ENCODE data around the gene MTCH1.

The MTCH1 gene, protein sequence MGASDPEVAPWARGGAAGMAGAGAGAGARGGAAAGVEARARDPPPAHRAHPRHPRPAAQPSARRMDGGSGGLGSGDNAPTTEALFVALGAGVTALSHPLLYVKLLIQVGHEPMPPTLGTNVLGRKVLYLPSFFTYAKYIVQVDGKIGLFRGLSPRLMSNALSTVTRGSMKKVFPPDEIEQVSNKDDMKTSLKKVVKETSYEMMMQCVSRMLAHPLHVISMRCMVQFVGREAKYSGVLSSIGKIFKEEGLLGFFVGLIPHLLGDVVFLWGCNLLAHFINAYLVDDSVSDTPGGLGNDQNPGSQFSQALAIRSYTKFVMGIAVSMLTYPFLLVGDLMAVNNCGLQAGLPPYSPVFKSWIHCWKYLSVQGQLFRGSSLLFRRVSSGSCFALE

DNA sequence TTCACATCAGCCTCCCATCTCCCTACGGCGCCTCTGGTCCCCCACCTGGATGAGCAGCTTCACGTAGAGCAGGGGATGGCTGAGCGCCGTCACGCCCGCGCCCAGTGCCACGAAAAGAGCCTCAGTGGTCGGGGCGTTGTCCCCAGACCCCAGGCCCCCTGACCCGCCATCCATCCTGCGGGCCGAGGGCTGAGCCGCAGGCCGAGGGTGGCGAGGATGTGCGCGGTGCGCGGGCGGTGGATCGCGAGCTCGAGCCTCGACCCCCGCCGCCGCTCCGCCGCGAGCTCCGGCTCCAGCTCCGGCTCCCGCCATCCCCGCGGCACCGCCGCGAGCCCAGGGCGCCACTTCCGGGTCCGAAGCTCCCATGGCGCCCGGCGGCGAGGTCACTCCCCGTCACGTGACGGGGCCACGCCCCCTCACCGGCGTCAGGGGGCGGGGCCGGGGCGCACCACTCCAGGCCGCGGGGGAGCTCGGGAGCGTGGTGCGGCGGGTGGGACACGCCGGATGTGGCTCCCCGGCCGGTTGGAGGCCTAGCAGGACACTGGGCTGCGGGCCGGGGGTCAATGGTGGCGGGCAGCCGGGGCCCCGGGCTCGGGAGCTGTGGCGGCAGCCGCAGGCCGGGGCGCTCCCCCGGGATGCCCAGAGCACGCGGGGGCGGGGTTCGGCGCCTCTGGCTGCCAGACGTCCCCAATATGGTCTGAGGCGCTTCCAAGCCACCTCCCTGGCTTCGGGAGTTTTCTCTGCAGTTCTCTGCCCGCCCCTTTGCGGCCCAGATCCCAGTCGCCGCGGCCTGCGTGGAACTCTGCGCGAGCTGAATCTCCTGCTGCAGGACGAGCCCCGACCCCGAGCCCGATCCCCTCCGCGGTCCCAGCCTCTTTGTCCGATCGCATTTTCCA, at the start of gene MTCH1:
Gene MTCH1, minus strand, starts transcription at position 389 of the 896 bp plus-strand sequence. Its CDS starts 23 bp downstream, at position 366.
- Mint-ChIP-seq H3K9me3 (ENCODE audit: low read depth) (no peaks in the 10 kb centered on the region), H3K27me3 (no peaks in the 10 kb centered on the region), H3K4me1 (ENCODE audit: low read depth) (peaks cover 24% of the 10 kb centered on the region), H3K27ac (peak within 1 kb of the TSS; percentile 97), H3K4me3 (peak within 1 kb of the TSS; percentile 100), H3K36me3 (peaks cover 3% of the 10 kb centered on the region)

GRCh38 chr6:37033819-37034795, 48.1 kb upstream of the MTCH1 start:
- Mint-ChIP-seq H3K9me3 (ENCODE audit: low read depth) (no peaks in the 10 kb centered on the region), H3K36me3 (peaks cover 2% of the 10 kb centered on the region), H3K27me3 (no peaks in the 10 kb centered on the region), H3K27ac (peak overlapping the region; percentile 93), H3K4me1 (ENCODE audit: low read depth) (peaks cover 27% of the 10 kb centered on the region), H3K4me3 (peak overlapping the region; percentile 51)

DNA sequence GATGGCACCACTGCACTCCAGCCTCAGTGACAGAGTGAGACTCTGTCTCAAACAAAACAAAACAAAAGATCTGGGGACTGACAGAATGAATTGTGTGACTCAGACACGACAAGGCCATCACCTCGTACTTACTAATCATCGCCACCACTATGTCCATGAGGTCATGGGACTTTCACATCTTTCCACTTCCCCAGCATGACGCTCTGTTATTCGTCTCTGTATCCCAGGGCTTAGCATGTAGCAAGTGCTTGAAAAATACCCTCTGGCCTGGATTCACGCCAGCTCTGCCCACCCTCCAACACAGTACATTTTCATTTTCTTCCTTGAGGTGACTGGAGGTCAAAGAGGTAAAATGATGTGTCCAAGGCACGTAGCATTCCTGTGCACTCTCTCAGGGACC, 47.3 kb upstream of the MTCH1 start:
- Mint-ChIP-seq H3K27ac (peak overlapping the region; percentile 93), H3K4me1 (ENCODE audit: low read depth) (peaks cover 33% of the 10 kb centered on the region), H3K36me3 (peaks cover 2% of the 10 kb centered on the region), H3K27me3 (no peaks in the 10 kb centered on the region), H3K4me3 (peak overlapping the region; percentile 51), H3K9me3 (ENCODE audit: low read depth) (no peaks in the 10 kb centered on the region)

- H3K4me3 Mint-ChIP-seq, result no peak overlapping the region
- peak overlapping the region; percentile 70 for H3K27ac Mint-ChIP-seq
- no peaks in the 10 kb centered on the region for H3K27me3 Mint-ChIP-seq
- H3K36me3 Mint-ChIP-seq, result peaks cover 2% of the 10 kb centered on the region
- no peaks in the 10 kb centered on the region for H3K9me3 Mint-ChIP-seq (ENCODE audit: low read depth)
- peaks cover 33% of the 10 kb centered on the region for H3K4me1 Mint-ChIP-seq (ENCODE audit: low read depth)
Measured at GRCh38 chr6:37032239-37032638, 46.2 kb upstream of the MTCH1 start.

DNA sequence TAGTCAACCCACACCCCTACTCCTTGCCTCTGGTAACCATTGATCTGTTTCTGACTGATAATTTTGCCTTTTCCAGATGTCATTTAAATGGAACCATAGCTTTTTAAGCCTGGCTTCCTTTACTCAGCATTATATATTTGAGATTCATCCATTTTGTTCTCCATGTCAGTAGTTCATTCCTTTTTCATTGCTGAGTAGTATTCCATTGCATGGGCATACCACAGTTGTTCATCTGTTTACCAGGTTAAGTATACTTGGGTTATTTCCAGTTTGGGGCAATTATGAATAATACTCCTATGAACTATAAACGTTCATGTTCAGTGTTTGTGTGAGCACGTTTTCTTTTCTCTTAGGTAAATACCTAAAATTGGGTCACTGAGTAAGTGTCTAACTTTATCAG, 44.6 kb upstream of the MTCH1 start:
- Mint-ChIP-seq H3K4me3 (no peak overlapping the region), H3K9me3 (ENCODE audit: low read depth) (no peaks in the 10 kb centered on the region), H3K27ac (no peak overlapping the region), H3K27me3 (no peaks in the 10 kb centered on the region), H3K36me3 (peaks cover 2% of the 10 kb centered on the region), H3K4me1 (ENCODE audit: low read depth) (peaks cover 34% of the 10 kb centered on the region)

- peak overlapping the region; percentile 30 for H3K27ac Mint-ChIP-seq
- no peaks in the 10 kb centered on the region for H3K9me3 Mint-ChIP-seq (ENCODE audit: low read depth)
- peaks cover 40% of the 10 kb centered on the region for H3K4me1 Mint-ChIP-seq (ENCODE audit: low read depth)
- no peaks in the 10 kb centered on the region for H3K27me3 Mint-ChIP-seq
- peaks cover 2% of the 10 kb centered on the region for H3K36me3 Mint-ChIP-seq
- H3K4me3 Mint-ChIP-seq, result no peak overlapping the region
Measured at GRCh38 chr6:37029249-37029971, 43.4 kb upstream of the MTCH1 start.

GRCh38 chr6:37027811-37028469, 41.9 kb upstream of the MTCH1 start:
- Mint-ChIP-seq H3K27me3 (no peaks in the 10 kb centered on the region), H3K36me3 (peaks cover 2% of the 10 kb centered on the region), H3K4me1 (ENCODE audit: low read depth) (peaks cover 37% of the 10 kb centered on the region), H3K4me3 (no peak overlapping the region), H3K9me3 (ENCODE audit: low read depth) (no peaks in the 10 kb centered on the region), H3K27ac (no peak overlapping the region)

DNA sequence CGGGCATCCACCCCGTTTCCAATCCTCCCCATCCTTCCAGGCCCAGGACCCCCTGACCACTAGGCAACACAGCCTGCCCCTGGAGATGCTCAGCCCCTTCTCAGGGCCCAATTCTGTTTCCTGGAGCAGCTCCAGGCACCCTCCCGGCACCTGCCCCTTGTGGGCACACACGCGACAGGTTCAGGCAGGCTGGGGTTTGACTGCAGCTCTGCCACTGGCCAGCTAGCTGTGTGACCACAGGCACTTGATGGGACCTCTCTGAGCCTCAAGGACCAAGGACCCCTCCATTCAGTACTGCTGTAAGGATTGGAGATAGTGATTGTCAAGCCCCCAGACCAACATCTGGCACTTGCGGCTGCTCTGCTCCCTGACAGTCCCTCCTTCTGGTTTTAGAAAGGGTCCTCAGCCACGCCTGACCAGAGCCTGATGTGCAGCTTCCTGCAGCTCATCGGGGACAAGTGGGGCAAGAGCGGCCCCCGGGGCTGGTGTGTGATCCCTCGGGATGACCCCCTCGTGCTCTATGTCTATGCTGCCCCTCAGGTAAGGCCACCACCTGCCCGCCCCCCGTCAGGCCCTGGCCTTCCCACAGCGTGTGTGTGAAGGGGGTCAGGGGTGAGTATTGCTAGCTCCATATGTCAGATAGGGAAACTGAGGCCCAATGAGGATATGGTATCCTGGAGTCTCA, 41.2 kb upstream of the MTCH1 start:
- H3K4me1 Mint-ChIP-seq (ENCODE audit: low read depth), result peaks cover 41% of the 10 kb centered on the region
- peaks cover 2% of the 10 kb centered on the region for H3K36me3 Mint-ChIP-seq
- no peaks in the 10 kb centered on the region for H3K27me3 Mint-ChIP-seq
- no peaks in the 10 kb centered on the region for H3K9me3 Mint-ChIP-seq (ENCODE audit: low read depth)
- H3K27ac Mint-ChIP-seq, result no peak overlapping the region
- no peak overlapping the region for H3K4me3 Mint-ChIP-seq

- Mint-ChIP-seq H3K27me3 (no peaks in the 10 kb centered on the region), H3K4me3 (no peak overlapping the region), H3K27ac (peak overlapping the region; percentile 61), H3K9me3 (ENCODE audit: low read depth) (no peaks in the 10 kb centered on the region), H3K4me1 (ENCODE audit: low read depth) (peaks cover 48% of the 10 kb centered on the region), H3K36me3 (peaks cover 2% of the 10 kb centered on the region)
Measured at GRCh38 chr6:37025621-37026466, 39.8 kb upstream of the MTCH1 start.

GRCh38 chr6:37024656-37025337, 38.8 kb upstream of the MTCH1 start:
- no peaks in the 10 kb centered on the region for H3K9me3 Mint-ChIP-seq (ENCODE audit: low read depth)
- no peaks in the 10 kb centered on the region for H3K27me3 Mint-ChIP-seq
- H3K36me3 Mint-ChIP-seq, result no peaks in the 10 kb centered on the region
- H3K4me3 Mint-ChIP-seq, result no peak overlapping the region
- H3K4me1 Mint-ChIP-seq (ENCODE audit: low read depth), result peaks cover 48% of the 10 kb centered on the region
- peak overlapping the region; percentile 37 for H3K27ac Mint-ChIP-seq

DNA sequence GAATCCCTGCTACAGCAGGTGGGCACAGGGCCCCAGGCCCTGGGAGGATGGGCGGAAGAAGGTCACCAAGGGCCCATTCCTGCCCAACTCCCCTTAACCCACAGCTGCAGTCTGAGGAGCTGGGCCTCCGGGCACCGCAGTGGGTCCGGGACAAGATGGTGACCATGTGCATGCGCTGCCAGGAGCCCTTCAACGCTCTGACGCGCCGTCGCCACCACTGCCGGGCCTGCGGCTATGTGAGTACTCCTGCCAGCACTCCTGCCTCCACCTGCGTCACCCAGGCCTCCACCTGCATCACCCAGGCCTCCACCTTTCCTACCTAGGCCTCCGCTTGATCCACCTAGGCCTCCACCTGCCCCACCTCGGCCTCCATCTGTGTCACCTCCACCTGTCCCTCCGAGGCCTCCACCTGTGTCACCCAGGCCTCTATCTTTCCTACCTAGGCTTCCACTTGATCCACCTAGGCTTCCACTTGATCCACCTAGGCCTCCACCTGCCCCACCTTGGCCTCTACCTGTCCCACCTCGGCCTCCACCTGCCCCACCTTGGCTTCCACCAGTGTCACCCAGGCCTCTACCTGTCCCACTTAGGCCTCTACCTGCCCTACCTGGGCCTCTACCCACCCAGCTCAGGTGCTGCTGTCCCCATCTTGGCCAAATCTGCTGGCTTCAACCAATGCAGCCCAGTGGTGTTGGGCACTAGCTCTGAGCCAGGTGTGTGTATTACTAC, 36.3 kb upstream of the MTCH1 start:
- Mint-ChIP-seq H3K9me3 (ENCODE audit: low read depth) (no peaks in the 10 kb centered on the region), H3K27me3 (no peaks in the 10 kb centered on the region), H3K4me1 (ENCODE audit: low read depth) (peaks cover 55% of the 10 kb centered on the region), H3K4me3 (no peak overlapping the region), H3K27ac (peak overlapping the region; percentile 34), H3K36me3 (no peaks in the 10 kb centered on the region)
